ENCODE measurements around the gene C18orf63. TPM values are rescaled to one million over a fixed set of nuclear protein-coding genes. Genes with fewer than 3 reads are reported as not detected.
A peak's percentile ranks its signal among the peaks of the same experiment; 100 is the strongest.

Gene C18orf63
- total and polyA plus RNA-seq, 4 experiments from 2014 or later: not detected

DNA sequence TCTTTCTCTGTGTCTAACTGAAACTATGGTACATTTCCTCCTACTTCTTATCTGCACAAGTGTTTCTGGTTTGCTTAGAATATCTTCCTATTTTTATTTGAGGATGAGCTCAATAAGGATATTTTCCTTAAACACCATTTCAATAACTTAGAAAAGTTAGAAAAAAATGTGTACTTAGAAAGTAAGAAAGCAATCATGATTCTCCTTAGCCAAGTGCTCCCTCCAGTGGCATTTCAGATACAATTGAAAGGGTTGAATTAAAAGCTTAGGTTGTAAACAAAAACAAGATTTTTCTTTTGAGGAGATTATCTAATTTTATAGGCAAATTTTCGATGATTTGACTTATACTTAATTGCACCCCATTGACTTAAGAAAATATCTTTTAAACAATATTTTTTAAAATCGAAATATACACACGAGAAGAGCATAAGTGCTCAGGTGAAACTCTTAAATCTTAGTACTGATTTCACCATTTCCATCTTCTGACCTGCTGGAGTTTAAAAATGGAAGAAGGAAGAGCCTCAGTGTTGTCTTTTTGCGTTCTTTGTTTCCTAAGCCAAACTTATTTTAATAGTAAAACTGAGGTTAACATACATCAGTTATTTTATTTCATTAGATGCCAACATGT, 26.9 kb downstream of the C18orf63 start:
- intact Hi-C loops (cut with micrococcal nuclease): loop anchor here (1.0 to 5.0 kb wide), 3 partner anchors 146 to 260 kb away; no protein-coding TSS in a partner anchor
- Histone ChIP-seq H3K4me1 (ENCODE audit: insufficient read depth, low read length) (no peaks in the 10 kb centered on the region), H3K27ac (ENCODE audit: low read depth, low read length) (no peak overlapping the region), H3K9me3 (ENCODE audit: control insufficient read depth in 1 of 2, low read length in 2 of 2) (no peaks in the 10 kb centered on the region), H3K36me3 (ENCODE audit: insufficient read depth, low read length) (no peaks in the 10 kb centered on the region), H3K4me3 (ENCODE audit: low read length in 2 of 2) (no peak overlapping the region), H3K27me3 (ENCODE audit: insufficient read depth, low read length) (no peaks in the 10 kb centered on the region)
- H3K9me3 Mint-ChIP-seq: no peaks in the 10 kb centered on the region
- DNase-seq: peak; percentile 25 to 47 (median 42)
- CTCF ChIA-PET (ENCODE audit: partially characterized antibody): interaction anchor here (0.7 to 2.8 kb wide), 22 partner anchors 11 to 302 kb away, joined by 3 to 39 read pairs (median 4); no protein-coding TSS in a partner anchor
- no peak overlapping the region for H3K4me3 Mint-ChIP-seq
- no peaks in the 10 kb centered on the region for H3K36me3 Mint-ChIP-seq
- no peak overlapping the region for H3K27ac Mint-ChIP-seq
- no peaks in the 10 kb centered on the region for H3K4me1 Mint-ChIP-seq
- POLR2A ChIA-PET (ENCODE audit: partially characterized antibody): no interaction called here
- peaks cover 3 to 4% of the 10 kb centered on the region in 2 donors for H3K27me3 Mint-ChIP-seq

DNA sequence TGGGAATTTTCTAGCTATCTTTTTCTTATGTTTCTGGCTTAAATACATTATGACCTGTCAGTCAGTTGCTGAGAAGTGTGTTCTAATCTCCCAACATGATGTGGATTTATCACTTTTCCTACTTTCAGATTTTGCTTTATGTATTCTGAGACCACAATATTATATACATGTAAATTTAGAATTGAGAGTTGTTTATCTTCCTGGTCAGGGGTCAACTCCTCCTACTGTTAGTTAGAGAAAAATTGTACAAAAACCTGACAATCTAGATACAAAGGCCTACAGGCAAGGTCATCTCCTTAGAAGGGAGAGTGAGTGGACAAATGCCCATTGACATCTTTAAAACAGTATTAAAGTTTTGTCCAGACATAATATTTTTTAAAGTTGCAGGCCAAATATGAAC, 30.6 kb downstream of the C18orf63 start:
- Mint-ChIP-seq H3K27me3 (peaks cover 0 to 9% of the 10 kb centered on the region in 2 donors), H3K36me3 (no peaks in the 10 kb centered on the region), H3K9me3 (no peaks in the 10 kb centered on the region), H3K4me3 (no peak overlapping the region), H3K4me1 (no peaks in the 10 kb centered on the region), H3K27ac (no peak overlapping the region)
- intact Hi-C loops (cut with micrococcal nuclease): no loop called here
- Histone ChIP-seq H3K9me3 (ENCODE audit: control insufficient read depth in 1 of 2, low read length in 2 of 2) (no peaks in the 10 kb centered on the region), H3K4me3 (ENCODE audit: low read length in 2 of 2) (no peak overlapping the region), H3K27me3 (ENCODE audit: insufficient read depth, low read length) (no peaks in the 10 kb centered on the region), H3K36me3 (ENCODE audit: insufficient read depth, low read length) (no peaks in the 10 kb centered on the region), H3K4me1 (ENCODE audit: insufficient read depth, low read length) (no peaks in the 10 kb centered on the region), H3K27ac (ENCODE audit: low read depth, low read length) (no peak overlapping the region)
- ChIA-PET POLR2A (ENCODE audit: partially characterized antibody) (no interaction called here), CTCF (ENCODE audit: partially characterized antibody) (interaction anchor here (2.5 to 12.2 kb wide), 2 partner anchors 148 to 206 kb away, joined by 8 to 422 read pairs; partner anchors contain the start of gene CNDP2)
- no peak for DNase-seq

DNA sequence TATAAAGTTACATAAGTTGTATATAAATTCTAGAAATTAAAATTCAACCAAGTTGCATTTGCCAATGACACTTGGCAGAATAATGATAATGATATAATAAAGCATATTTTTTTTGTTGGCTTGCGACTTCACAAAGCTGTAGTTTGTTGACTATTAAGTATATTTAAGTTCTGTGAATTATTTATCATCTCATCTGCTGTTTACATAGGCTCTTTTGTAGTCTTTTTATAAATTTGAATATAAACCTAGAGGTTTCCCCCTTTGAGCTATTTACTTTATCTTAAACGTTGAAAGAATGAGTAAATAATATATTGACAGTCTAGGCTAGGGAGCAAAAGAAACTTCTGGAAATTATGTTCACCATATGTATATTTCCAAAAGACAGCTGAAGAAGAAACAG, 32.9 kb downstream of the C18orf63 start:
- Histone ChIP-seq H3K27me3 (ENCODE audit: insufficient read depth, low read length) (no peaks in the 10 kb centered on the region), H3K4me1 (ENCODE audit: insufficient read depth, low read length) (no peaks in the 10 kb centered on the region), H3K27ac (ENCODE audit: low read depth, low read length) (no peak overlapping the region), H3K4me3 (ENCODE audit: low read length in 2 of 2) (no peak overlapping the region), H3K36me3 (ENCODE audit: insufficient read depth, low read length) (no peaks in the 10 kb centered on the region), H3K9me3 (ENCODE audit: control insufficient read depth in 1 of 2, low read length in 2 of 2) (no peaks in the 10 kb centered on the region)
- H3K9me3 Mint-ChIP-seq: no peaks in the 10 kb centered on the region
- POLR2A ChIA-PET (ENCODE audit: partially characterized antibody): no interaction called here
- no peak for DNase-seq
- CTCF ChIA-PET (ENCODE audit: partially characterized antibody): interaction anchor here (2.5 to 12.2 kb wide), 2 partner anchors 146 to 203 kb away, joined by 8 to 422 read pairs; partner anchors contain the start of gene CNDP2
- intact Hi-C loops (cut with micrococcal nuclease): no loop called here
- H3K36me3 Mint-ChIP-seq: no peaks in the 10 kb centered on the region
- no peak overlapping the region for H3K27ac Mint-ChIP-seq
- peaks cover 0 to 1% (median 0%) of the 10 kb centered on the region in 4 donors for H3K4me1 Mint-ChIP-seq
- H3K27me3 Mint-ChIP-seq: peaks cover 0 to 9% of the 10 kb centered on the region in 2 donors
- no peak overlapping the region for H3K4me3 Mint-ChIP-seq

DNA sequence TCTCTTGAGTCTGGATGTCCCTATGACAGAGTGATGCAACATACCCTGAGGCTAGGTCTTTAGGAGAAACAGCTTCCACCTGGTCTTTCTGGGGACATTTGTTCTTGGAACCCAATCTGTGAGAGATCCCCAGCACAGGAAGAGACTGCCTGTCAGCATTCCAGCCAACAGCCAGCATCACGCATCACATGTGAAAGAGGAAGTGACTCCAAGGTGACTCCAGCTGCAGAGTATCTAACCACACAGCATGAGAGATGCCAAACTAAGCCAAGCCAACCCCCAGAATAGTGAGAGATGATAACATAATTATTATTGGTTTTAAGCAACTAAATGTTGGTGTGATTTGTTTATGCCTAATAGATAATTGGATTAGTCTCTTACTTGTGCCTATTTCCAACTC, 35.7 kb downstream of the C18orf63 start:
- H3K36me3 ChIP-seq (ENCODE audit: insufficient read depth, low read length): no peaks in the 10 kb centered on the region
- no peak for DNase-seq
- no peak overlapping the region for H3K27ac ChIP-seq (ENCODE audit: low read depth, low read length)
- Mint-ChIP-seq H3K36me3 (no peaks in the 10 kb centered on the region), H3K27ac (no peak overlapping the region), H3K27me3 (peaks cover 0 to 9% of the 10 kb centered on the region in 2 donors), H3K4me1 (peaks cover 0 to 2% (median 1%) of the 10 kb centered on the region in 4 donors), H3K4me3 (no peak overlapping the region), H3K9me3 (no peaks in the 10 kb centered on the region)
- no peaks in the 10 kb centered on the region for H3K4me1 ChIP-seq (ENCODE audit: insufficient read depth, low read length)
- H3K9me3 ChIP-seq (ENCODE audit: control insufficient read depth in 1 of 2, low read length in 2 of 2): no peaks in the 10 kb centered on the region
- ChIA-PET CTCF (ENCODE audit: partially characterized antibody) (interaction anchor here (5.5 to 12.2 kb wide), 2 partner anchors 143 to 200 kb away, joined by 52 to 422 read pairs; partner anchors contain the start of gene CNDP2), POLR2A (ENCODE audit: partially characterized antibody) (no interaction called here)
- intact Hi-C loops (cut with micrococcal nuclease): no loop called here
- H3K27me3 ChIP-seq (ENCODE audit: insufficient read depth, low read length): no peaks in the 10 kb centered on the region
- H3K4me3 ChIP-seq (ENCODE audit: low read length in 2 of 2): no peak overlapping the region

DNA sequence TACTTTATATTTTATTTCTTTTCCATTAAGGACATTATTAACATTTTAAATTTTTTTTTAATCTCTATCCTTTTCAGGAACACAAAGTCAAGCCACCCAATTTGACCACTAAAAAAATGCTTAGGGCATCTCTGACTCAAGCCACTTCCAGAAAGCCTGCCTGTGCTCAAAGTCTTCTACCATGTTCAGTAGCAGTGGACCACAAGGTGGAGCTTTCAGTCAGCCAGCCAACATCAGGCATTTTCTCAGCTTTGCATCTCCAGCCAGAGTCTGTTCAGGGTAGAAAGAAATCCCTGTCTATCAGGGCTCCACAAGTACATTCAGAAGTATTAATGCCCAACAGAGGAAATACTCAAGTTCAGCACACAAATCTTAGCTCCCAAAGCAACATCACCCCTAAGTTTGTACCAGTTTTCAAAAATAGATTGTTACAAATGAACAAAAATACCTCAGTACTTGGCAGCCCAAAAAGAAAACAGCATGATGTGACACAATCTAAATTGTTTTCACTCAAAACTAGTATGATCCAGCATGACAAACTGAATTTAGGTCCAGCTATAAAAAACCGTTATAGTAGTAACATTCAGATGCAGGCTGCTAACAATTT, 37.6 kb downstream of the C18orf63 start:
- Histone ChIP-seq H3K27me3 (ENCODE audit: insufficient read depth, low read length) (no peaks in the 10 kb centered on the region), H3K4me3 (ENCODE audit: low read length in 2 of 2) (no peak overlapping the region), H3K4me1 (ENCODE audit: insufficient read depth, low read length) (peaks cover 9% of the 10 kb centered on the region), H3K36me3 (ENCODE audit: insufficient read depth, low read length) (no peaks in the 10 kb centered on the region), H3K27ac (ENCODE audit: low read depth, low read length) (no peak overlapping the region), H3K9me3 (ENCODE audit: control insufficient read depth in 1 of 2, low read length in 2 of 2) (no peaks in the 10 kb centered on the region)
- CTCF ChIA-PET (ENCODE audit: partially characterized antibody): interaction anchor here (0.6 to 12.2 kb wide), 19 partner anchors 10 to 250 kb away, joined by 3 to 422 read pairs (median 4); partner anchors contain the start of gene CNDP2
- POLR2A ChIA-PET (ENCODE audit: partially characterized antibody): interaction anchor here (1.0 to 3.0 kb wide), 6 partner anchors 20 to 199 kb away, joined by 4 to 36 read pairs (median 6); partner anchors contain the start of gene CNDP2
- H3K4me3 Mint-ChIP-seq: no peak overlapping the region
- no peaks in the 10 kb centered on the region for H3K36me3 Mint-ChIP-seq
- intact Hi-C loops (cut with micrococcal nuclease): loop anchor here (1.0 kb wide), 4 partner anchors 20 to 199 kb away; no protein-coding TSS in a partner anchor
- H3K9me3 Mint-ChIP-seq: no peaks in the 10 kb centered on the region
- peaks cover 0 to 7% (median 5%) of the 10 kb centered on the region in 4 donors for H3K4me1 Mint-ChIP-seq
- peak; percentile 66 to 69 (median 67) for DNase-seq
- peaks cover 0 to 9% of the 10 kb centered on the region in 2 donors for H3K27me3 Mint-ChIP-seq
- H3K27ac Mint-ChIP-seq: peak overlapping the region in 2 of 7 donors; percentile 11 to 58

DNA sequence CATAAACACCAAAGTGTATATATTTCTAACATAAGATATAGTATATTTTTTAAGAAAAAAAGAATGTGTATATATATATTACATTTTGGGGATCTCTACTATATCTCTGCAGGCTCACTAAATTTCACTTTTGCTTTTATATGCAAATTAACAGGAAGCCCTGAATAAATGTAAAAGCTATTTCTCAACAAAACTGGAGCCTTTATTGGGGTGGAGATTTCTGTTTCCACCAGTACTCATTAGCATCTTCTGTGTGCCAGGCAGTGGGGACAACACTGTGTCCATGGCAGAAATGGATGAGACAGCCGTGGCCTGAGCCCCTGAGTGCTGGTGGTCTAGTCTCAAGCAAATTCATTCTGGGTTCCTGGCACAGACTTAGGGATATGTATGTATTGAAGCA, 41.3 kb downstream of the C18orf63 start:
- no peaks in the 10 kb centered on the region for H3K36me3 ChIP-seq (ENCODE audit: insufficient read depth, low read length)
- no peak for DNase-seq
- H3K27me3 ChIP-seq (ENCODE audit: insufficient read depth, low read length): no peaks in the 10 kb centered on the region
- Mint-ChIP-seq H3K4me1 (peaks cover 0 to 7% (median 5%) of the 10 kb centered on the region in 4 donors), H3K27me3 (peaks cover 4 to 7% of the 10 kb centered on the region in 2 donors), H3K27ac (no peak overlapping the region), H3K4me3 (peak overlapping the region in 1 of 8 donors; percentile 31), H3K36me3 (no peaks in the 10 kb centered on the region), H3K9me3 (no peaks in the 10 kb centered on the region)
- no peak overlapping the region for H3K4me3 ChIP-seq (ENCODE audit: low read length in 2 of 2)
- ChIA-PET CTCF (ENCODE audit: partially characterized antibody) (interaction anchor here (1.3 to 12.2 kb wide), 2 partner anchors 128 to 137 kb away, joined by 3 to 422 read pairs; partner anchors contain the start of gene CNDP2), POLR2A (ENCODE audit: partially characterized antibody) (interaction anchor here (1.1 to 1.5 kb wide), 2 partner anchors 17 to 137 kb away, joined by 3 to 5 read pairs; no protein-coding TSS in a partner anchor)
- no peaks in the 10 kb centered on the region for H3K9me3 ChIP-seq (ENCODE audit: control insufficient read depth in 1 of 2, low read length in 2 of 2)
- no peak overlapping the region for H3K27ac ChIP-seq (ENCODE audit: low read depth, low read length)
- intact Hi-C loops (cut with micrococcal nuclease): loop anchor here (1.0 kb wide), 1 partner anchor 16 kb away; no protein-coding TSS in a partner anchor
- peaks cover 9% of the 10 kb centered on the region for H3K4me1 ChIP-seq (ENCODE audit: insufficient read depth, low read length)

Measured in CD4-positive, alpha-beta memory T cell (primary cell).